SK-N-SH (cell line): ENCODE results near the gene UVRAG. TPM values are rescaled to one million over a fixed set of nuclear protein-coding genes. Genes with fewer than 3 reads are reported as not detected.

Source experiments
- CTCF ChIA-PET: fragments of 300-600, 350-600 bp; formaldehyde crosslinking; extraction: SDS; loops from one replicate; lab custom pipeline; 2021; lab: Yijun Ruan, JAX
- POLR2A ChIA-PET: fragments of 350-600 bp; sonication (Branson Sonifier 250); formaldehyde crosslinking; extraction: SDS; loops from one replicate; lab custom pipeline; 2020; ENCODE audit warnings: antibody characterized with exemption, inconsistent platforms; lab: Yijun Ruan, JAX
- DNase-seq: peaks from one replicate; pipeline ENCODE4 v3.0.0; 2012
- H2AFZ ChIP-seq: fragments of 200-600 bp; sonication (generic); 2 replicates; pipeline ENCODE4 v1.8.1; 2016; ENCODE audit warnings: antibody characterized with exemption, mild to moderate bottlenecking, low read depth
- H3F3A ChIP-seq: fragments of 200-600 bp; sonication (generic); replicated peaks from 2 replicates; pipeline ENCODE3; 2016; ENCODE audit warnings: antibody characterized with exemption, mild to moderate bottlenecking; ENCODE audit not compliant: insufficient read depth
- H3K27ac ChIP-seq, 2 experiments: fragments of 200-500 bp in 1 of 2; fragments of 200-600 bp in 1 of 2; sonication (Bioruptor generic) in 1 of 2; sonication (generic), shearing (Covaris generic) in 1 of 2; 2 replicates each; pipeline versions ENCODE4 v1.5.1 to v1.6.1; 2014 to 2016; ENCODE audit warnings: low read depth in 2 of 2, inconsistent platforms in 1 of 2, low read length in 1 of 2, mild to moderate bottlenecking in 1 of 2, mixed read lengths in 1 of 2
- H3K27me3 ChIP-seq: fragments of 200-600 bp; sonication (generic), shearing (Covaris generic); 2 replicates; pipeline ENCODE4 v1.6.1; 2016; ENCODE audit warnings: mixed run types; ENCODE audit not compliant: insufficient read depth
- H3K36me3 ChIP-seq, 2 experiments: fragments of 200-500 bp in 1 of 2; fragments of 200-600 bp in 1 of 2; sonication (Bioruptor generic) in 1 of 2; sonication (generic) in 1 of 2; replicated peaks in 1 of 2; 2 replicates each; pipeline versions ENCODE3 to v1.5.1; 2014 to 2016; ENCODE audit warnings: low read length in 1 of 2, mild to moderate bottlenecking in 1 of 2; ENCODE audit not compliant: insufficient read depth in 2 of 2, control insufficient read depth in 1 of 2
- H3K4me1 ChIP-seq, 2 experiments: fragments of 200-500 bp in 1 of 2; fragments of 200-600 bp in 1 of 2; sonication (Bioruptor generic) in 1 of 2; sonication (generic), shearing (Covaris generic) in 1 of 2; 2 replicates each; pipeline versions ENCODE4 v1.5.1 to v1.6.1; 2014 to 2016; ENCODE audit warnings: low read depth in 1 of 2, low read length in 1 of 2, mixed run types in 1 of 2; ENCODE audit not compliant: insufficient read depth in 2 of 2, control insufficient read depth in 1 of 2
- H3K4me2 ChIP-seq: fragments of 200-600 bp; sonication (generic), shearing (Covaris generic); 2 replicates; pipeline ENCODE4 v1.6.1; 2017; ENCODE audit warnings: mixed run types
- H3K4me3 ChIP-seq, 2 experiments: fragments of 200-500 bp in 1 of 2; fragments of 200-600 bp in 1 of 2; sonication (Bioruptor generic) in 1 of 2; sonication (generic), shearing (Covaris generic) in 1 of 2; 2 replicates each; pipeline versions ENCODE4 v1.5.1 to v1.8.1; 2014 to 2016; ENCODE audit warnings: low read depth in 2 of 2, inconsistent platforms in 1 of 2, low read length in 1 of 2, mild to moderate bottlenecking in 1 of 2, mixed read lengths in 1 of 2, moderate library complexity in 1 of 2
- H3K79me2 ChIP-seq: fragments of 200-600 bp; sonication (generic); 2 replicates; pipeline ENCODE4 v1.8.1; 2017; ENCODE audit warnings: mild to moderate bottlenecking; ENCODE audit not compliant: insufficient read depth
- H3K9ac ChIP-seq: fragments of 200-600 bp; sonication (generic); 2 replicates; pipeline ENCODE4 v1.6.1; 2017; ENCODE audit warnings: mixed run types
- H3K9me2 ChIP-seq: fragments of 200-600 bp; sonication (generic); 2 replicates; pipeline ENCODE4 v1.6.1; 2017; ENCODE audit warnings: mixed run types
- H3K9me3 ChIP-seq: fragments of 200-600 bp; sonication (generic); 2 replicates; pipeline ENCODE4 v1.6.1; 2017; ENCODE audit warnings: mixed run types, mild to moderate bottlenecking, moderate library complexity
- H4K20me1 ChIP-seq: fragments of 200-600 bp; sonication (generic); 2 replicates; pipeline ENCODE4 v1.6.1; 2017; ENCODE audit warnings: mild to moderate bottlenecking, mixed run types; ENCODE audit not compliant: insufficient read depth
- CHD2 ChIP-seq: fragments of 150-350 bp; IDR thresholded peaks from 2 replicates; pipeline ENCODE4 v1.6.1; 2018; ENCODE audit warnings: low read length; ENCODE audit not compliant: partially characterized antibody
- CTCF ChIP-seq: fragments of 200-600 bp; sonication (generic); IDR thresholded peaks from 2 replicates; pipeline ENCODE4 v1.6.1; 2017; ENCODE audit warnings: antibody characterized with exemption, mild to moderate bottlenecking, moderate library complexity
- EZH2phosphoT487 ChIP-seq: fragments of 200-600 bp; sonication (generic); IDR thresholded peaks from 2 replicates; pipeline ENCODE4 v1.6.1; 2017; ENCODE audit warnings: low read depth, mixed run types, mild to moderate bottlenecking, antibody characterized with exemption, moderate library complexity, borderline replicate concordance
- FOXJ3 ChIP-seq: sonication (generic); formaldehyde crosslinking; IDR thresholded peaks from 2 replicates; pipeline ENCODE4 v1.5.1; 2020; ENCODE audit warnings: mild to moderate bottlenecking, missing genetic modification reagents
- FOXM1 ChIP-seq: IDR thresholded peaks from 2 replicates; pipeline ENCODE4 v1.4.0; 2012; ENCODE audit warnings: low read depth, mild to moderate bottlenecking
- GATA2 ChIP-seq: sonication (generic); formaldehyde crosslinking; IDR thresholded peaks from 2 replicates; pipeline ENCODE4 v1.5.0; 2020; ENCODE audit warnings: mild to moderate bottlenecking, missing genetic modification reagents
- JUND ChIP-seq: IDR thresholded peaks from 2 replicates; pipeline ENCODE4 v1.4.0; 2012
- MEF2A ChIP-seq: IDR thresholded peaks from 2 replicates; pipeline ENCODE4 v1.4.0; 2012; ENCODE audit warnings: low read depth, borderline replicate concordance
- NFIC ChIP-seq: IDR thresholded peaks from 2 replicates; pipeline ENCODE4 v1.4.0; 2012; ENCODE audit warnings: borderline replicate concordance
- RAD21 ChIP-seq: IDR thresholded peaks from 2 replicates; pipeline ENCODE4 v1.6.1; 2012; ENCODE audit warnings: mild to moderate bottlenecking, low read length
- SMC3 ChIP-seq: IDR thresholded peaks from 2 replicates; pipeline ENCODE4 v1.6.1; 2012; ENCODE audit warnings: low read depth, low read length, improper control_type of control experiment
- TCF12 ChIP-seq: IDR thresholded peaks from 2 replicates; pipeline ENCODE4 v1.4.0; 2012
- TEAD4 ChIP-seq: IDR thresholded peaks from 2 replicates; pipeline ENCODE4 v1.4.0; 2012; ENCODE audit warnings: mild to moderate bottlenecking, borderline replicate concordance; ENCODE audit not compliant: insufficient read depth
- WGBS: methylation state at CpG from one replicate; pipeline ENCODE4 v1.1.6; 2017; ENCODE audit warnings: low lambda C conversion rate; 5-methylcytosine and 5-hydroxymethylcytosine counted together
- polyA plus RNA-seq, 3 experiments: library from polyadenylated mRNA; depleted of rRNA; stranded (reverse); fragments of >200 nt; gene quantifications; 2 replicates each; pipeline ENCODE4 v1.2.3, GENCODE V29; 2012
- TF ChIP-seq, protein P1 (sequence below): fragments of 150-350 bp; IDR thresholded peaks from 2 replicates; pipeline ENCODE4 v1.6.1; 2016; ENCODE audit warnings: mild to moderate bottlenecking, low read depth, low read length
- TF ChIP-seq, protein P2 (sequence below): IDR thresholded peaks from 2 replicates; pipeline ENCODE4 v1.6.1; 2012; ENCODE audit warnings: mild to moderate bottlenecking, low read depth, low read length, moderate library complexity

The UVRAG gene
- polyA plus RNA-seq, 1 of the 3 experiments (the other 2 are of a cell fraction), result 5.8 TPM

DNA sequence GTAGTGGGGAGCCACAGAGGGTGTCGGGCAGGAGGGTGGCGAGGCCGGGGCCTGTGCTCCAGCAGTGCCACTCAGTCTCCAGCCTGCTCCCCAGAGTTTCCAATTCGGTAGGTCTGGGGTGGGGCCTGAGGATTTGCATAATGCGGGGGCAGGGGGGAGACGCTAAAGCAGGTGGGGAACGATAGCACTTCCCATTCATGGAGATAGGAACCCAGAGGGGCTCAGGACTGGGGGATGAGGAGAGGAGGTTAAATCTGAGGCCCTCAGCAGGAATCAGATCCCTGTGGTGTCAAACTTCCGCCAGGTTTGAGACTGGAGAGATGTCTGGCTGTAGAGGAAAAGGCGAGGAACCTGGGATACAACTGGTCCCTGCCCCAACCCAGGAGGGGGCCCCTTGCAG, 361.5 kb downstream of the UVRAG start (continued):
- TF ChIP-seq CHD2 (no peak), EZH2phosphoT487 (no peak)
- TF ChIP-seq, protein P1, sequence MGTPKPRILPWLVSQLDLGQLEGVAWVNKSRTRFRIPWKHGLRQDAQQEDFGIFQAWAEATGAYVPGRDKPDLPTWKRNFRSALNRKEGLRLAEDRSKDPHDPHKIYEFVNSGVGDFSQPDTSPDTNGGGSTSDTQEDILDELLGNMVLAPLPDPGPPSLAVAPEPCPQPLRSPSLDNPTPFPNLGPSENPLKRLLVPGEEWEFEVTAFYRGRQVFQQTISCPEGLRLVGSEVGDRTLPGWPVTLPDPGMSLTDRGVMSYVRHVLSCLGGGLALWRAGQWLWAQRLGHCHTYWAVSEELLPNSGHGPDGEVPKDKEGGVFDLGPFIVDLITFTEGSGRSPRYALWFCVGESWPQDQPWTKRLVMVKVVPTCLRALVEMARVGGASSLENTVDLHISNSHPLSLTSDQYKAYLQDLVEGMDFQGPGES, result no peak

GRCh38 chr11:76177250-76177686, 362.3 kb downstream of the UVRAG start:
- Histone ChIP-seq H3K4me1 (peaks cover 0 to 20% of the 10 kb centered on the region in 2 experiments; a peak in 1 of 4 replicates), H3K4me2 (no peak overlapping the region), H4K20me1 (no peaks in the 10 kb centered on the region), H3K36me3 (no peaks in the 10 kb centered on the region), H3K4me3 (no peak overlapping the region), H3K79me2 (no peaks in the 10 kb centered on the region), H2AFZ (no peak overlapping the region), H3F3A (no peaks in the 10 kb centered on the region), H3K27me3 (no peaks in the 10 kb centered on the region), H3K9me3 (no peaks in the 10 kb centered on the region), H3K9ac (no peak overlapping the region), H3K27ac (no peak overlapping the region), H3K9me2 (no peaks in the 10 kb centered on the region)
- no CpG with 5 or more reads among the region's 6 CpGs for WGBS
- CTCF ChIA-PET, result interaction anchor here (0.8 to 1.4 kb wide), 2 partner anchors 62 to 280 kb away, joined by 3 to 5 read pairs; no protein-coding TSS in a partner anchor
- TF ChIP-seq, protein P2, sequence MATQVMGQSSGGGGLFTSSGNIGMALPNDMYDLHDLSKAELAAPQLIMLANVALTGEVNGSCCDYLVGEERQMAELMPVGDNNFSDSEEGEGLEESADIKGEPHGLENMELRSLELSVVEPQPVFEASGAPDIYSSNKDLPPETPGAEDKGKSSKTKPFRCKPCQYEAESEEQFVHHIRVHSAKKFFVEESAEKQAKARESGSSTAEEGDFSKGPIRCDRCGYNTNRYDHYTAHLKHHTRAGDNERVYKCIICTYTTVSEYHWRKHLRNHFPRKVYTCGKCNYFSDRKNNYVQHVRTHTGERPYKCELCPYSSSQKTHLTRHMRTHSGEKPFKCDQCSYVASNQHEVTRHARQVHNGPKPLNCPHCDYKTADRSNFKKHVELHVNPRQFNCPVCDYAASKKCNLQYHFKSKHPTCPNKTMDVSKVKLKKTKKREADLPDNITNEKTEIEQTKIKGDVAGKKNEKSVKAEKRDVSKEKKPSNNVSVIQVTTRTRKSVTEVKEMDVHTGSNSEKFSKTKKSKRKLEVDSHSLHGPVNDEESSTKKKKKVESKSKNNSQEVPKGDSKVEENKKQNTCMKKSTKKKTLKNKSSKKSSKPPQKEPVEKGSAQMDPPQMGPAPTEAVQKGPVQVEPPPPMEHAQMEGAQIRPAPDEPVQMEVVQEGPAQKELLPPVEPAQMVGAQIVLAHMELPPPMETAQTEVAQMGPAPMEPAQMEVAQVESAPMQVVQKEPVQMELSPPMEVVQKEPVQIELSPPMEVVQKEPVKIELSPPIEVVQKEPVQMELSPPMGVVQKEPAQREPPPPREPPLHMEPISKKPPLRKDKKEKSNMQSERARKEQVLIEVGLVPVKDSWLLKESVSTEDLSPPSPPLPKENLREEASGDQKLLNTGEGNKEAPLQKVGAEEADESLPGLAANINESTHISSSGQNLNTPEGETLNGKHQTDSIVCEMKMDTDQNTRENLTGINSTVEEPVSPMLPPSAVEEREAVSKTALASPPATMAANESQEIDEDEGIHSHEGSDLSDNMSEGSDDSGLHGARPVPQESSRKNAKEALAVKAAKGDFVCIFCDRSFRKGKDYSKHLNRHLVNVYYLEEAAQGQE, result no peak
- no peak for DNase-seq
- POLR2A ChIA-PET, result interaction anchor here (1.0 kb wide), 1 partner anchor 9 kb away, joined by 3 read pairs; no protein-coding TSS in a partner anchor

- H3K27me3 ChIP-seq, result no peaks in the 10 kb centered on the region
- no peaks in the 10 kb centered on the region for H3K36me3 ChIP-seq
- H3K4me3 ChIP-seq, result no peak overlapping the region
- ChIA-PET CTCF (interaction anchor here (1.4 kb wide), 1 partner anchor 28 kb away, joined by 3 read pairs; no protein-coding TSS in a partner anchor), POLR2A (no interaction called here)
- no peaks in the 10 kb centered on the region for H3K9me2 ChIP-seq
- no peak for DNase-seq
- H2AFZ ChIP-seq, result no peak overlapping the region
- H3K27ac ChIP-seq, result no peak overlapping the region
- 78% methylated on average over 6 of the region's 13 CpGs for WGBS
- no peaks in the 10 kb centered on the region for H3K79me2 ChIP-seq
- H3K9me3 ChIP-seq, result no peaks in the 10 kb centered on the region
- peaks cover 0 to 17% of the 10 kb centered on the region in 2 experiments; a peak in 1 of 4 replicates for H3K4me1 ChIP-seq
- H3F3A ChIP-seq, result no peaks in the 10 kb centered on the region
- no peak overlapping the region for H3K4me2 ChIP-seq
- H3K9ac ChIP-seq, result no peak overlapping the region
- H4K20me1 ChIP-seq, result no peaks in the 10 kb centered on the region
- TF ChIP-seq JUND (no peak), NFIC (no peak), MEF2A (no peak), TEAD4 (no peak), FOXM1 (no peak), CTCF (no peak), RAD21 (no peak), SMC3 (no peak), FOXJ3 (CRISPR knock-in tag) (no peak), TCF12 (no peak), GATA2 (CRISPR knock-in tag) (no peak)
- TF ChIP-seq, protein P2, result no peak
Measured at GRCh38 chr11:76179147-76179546, 364.1 kb downstream of the UVRAG start.
